Hepatocyte (in vitro differentiated cells): ENCODE measurements around the gene CNIH2.

Source experiments
- EZH2 ChIP-seq: fragments of 200-600 bp; sonication (generic); IDR thresholded peaks from 2 replicates; pipeline ENCODE4 v1.6.1; 2016; ENCODE audit warnings: antibody characterized with exemption, mild to moderate bottlenecking, borderline replicate concordance
- EZH2phosphoT487 ChIP-seq: fragments of 200-600 bp; sonication (generic); IDR thresholded peaks from one replicate; pipeline ENCODE4 v1.6.1; 2018; ENCODE audit warnings: antibody characterized with exemption, mild to moderate bottlenecking, low read depth, moderate library complexity; ENCODE audit not compliant: unreplicated experiment, severe bottlenecking
- TF ChIP-seq, protein P1 (sequence below): fragments of 200-600 bp; sonication (generic); IDR thresholded peaks from 2 replicates; pipeline ENCODE4 v1.5.1; 2016; ENCODE audit warnings: antibody characterized with exemption, mild to moderate bottlenecking; ENCODE audit not compliant: poor library complexity

DNA sequence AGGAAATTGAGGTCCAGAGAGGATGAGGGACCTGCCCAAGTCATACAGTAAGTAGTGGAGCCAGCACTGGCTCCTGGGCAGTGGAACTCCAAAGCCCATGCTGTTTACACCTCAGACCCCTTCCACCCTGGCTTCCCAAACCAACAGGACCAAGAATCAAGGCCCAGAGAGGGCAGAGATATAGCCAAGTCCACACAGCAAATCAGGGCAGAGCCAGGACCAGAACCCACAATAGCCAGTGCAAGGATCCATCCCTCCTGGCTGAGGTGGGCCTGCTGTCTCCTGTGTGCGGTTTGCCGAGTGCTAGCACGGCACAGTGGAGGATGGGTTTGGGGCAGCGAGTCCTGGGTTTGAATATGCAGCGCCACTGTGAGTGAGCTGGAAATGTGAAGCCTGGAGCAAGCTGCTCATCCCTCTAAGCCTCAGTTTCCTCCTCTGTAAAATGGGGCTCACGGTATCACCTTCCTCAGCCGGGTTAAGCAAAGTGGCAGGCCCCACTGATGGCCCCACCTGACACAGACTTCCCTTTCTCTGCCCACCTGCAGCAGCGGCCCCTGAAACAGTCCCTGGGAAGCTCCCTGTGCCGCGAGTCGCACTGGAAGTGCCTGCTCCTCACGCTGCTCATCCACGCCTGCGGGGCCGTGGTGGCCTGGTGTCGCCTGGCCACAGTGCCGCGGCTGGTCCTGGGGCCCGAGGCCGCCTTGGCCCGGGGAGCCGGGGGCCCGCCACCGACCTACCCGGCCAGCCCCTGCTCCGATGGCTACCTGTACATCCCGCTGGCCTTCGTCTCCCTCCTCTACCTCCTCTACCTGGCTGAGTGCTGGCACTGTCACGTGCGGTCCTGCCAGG is 16.0 kb downstream of the CNIH2 start:
- TF ChIP-seq, protein P1, sequence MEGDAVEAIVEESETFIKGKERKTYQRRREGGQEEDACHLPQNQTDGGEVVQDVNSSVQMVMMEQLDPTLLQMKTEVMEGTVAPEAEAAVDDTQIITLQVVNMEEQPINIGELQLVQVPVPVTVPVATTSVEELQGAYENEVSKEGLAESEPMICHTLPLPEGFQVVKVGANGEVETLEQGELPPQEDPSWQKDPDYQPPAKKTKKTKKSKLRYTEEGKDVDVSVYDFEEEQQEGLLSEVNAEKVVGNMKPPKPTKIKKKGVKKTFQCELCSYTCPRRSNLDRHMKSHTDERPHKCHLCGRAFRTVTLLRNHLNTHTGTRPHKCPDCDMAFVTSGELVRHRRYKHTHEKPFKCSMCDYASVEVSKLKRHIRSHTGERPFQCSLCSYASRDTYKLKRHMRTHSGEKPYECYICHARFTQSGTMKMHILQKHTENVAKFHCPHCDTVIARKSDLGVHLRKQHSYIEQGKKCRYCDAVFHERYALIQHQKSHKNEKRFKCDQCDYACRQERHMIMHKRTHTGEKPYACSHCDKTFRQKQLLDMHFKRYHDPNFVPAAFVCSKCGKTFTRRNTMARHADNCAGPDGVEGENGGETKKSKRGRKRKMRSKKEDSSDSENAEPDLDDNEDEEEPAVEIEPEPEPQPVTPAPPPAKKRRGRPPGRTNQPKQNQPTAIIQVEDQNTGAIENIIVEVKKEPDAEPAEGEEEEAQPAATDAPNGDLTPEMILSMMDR = no peak
- TF ChIP-seq EZH2 (no peak), EZH2phosphoT487 (no peak)
